Ovary (tissue), 3 donors: ENCODE data around the gene DENND1A.

Source experiments
- CTCF ChIP-seq, 3 donors: fragments of 450-650 bp in 2 of 3; fragments of 200-600 bp in 1 of 3; IDR thresholded peaks; one replicate each; pipeline versions ENCODE4 v1.5.1 to v1.8.0; 2016 to 2022; ENCODE audit warnings: antibody characterized with exemption in 3 of 3, mild to moderate bottlenecking in 1 of 3
- EP300 ChIP-seq: sonication (generic); formaldehyde crosslinking; IDR thresholded peaks from one replicate; pipeline ENCODE4 v1.6.1; 2017; ENCODE audit warnings: antibody characterized with exemption
- POLR2A ChIP-seq: fragments of 450-650 bp; IDR thresholded peaks from one replicate; pipeline ENCODE4 v1.6.1; 2017; ENCODE audit warnings: antibody characterized with exemption, mild to moderate bottlenecking, moderate library complexity
- donor health status: DM: no; HTN: no; CAD: no.

GRCh38 chr9:123923377-123923776 lies 6.5 kb downstream of the DENND1A start:
- no peak for TF ChIP-seq CTCF (IDR thresholded peaks at IDR 0.05)
- TF ChIP-seq POLR2A, result no peak
- TF ChIP-seq EP300, result no peak
